GM12878 (cell line): ENCODE results near the gene TNIP3. TPM values are rescaled to one million over a fixed set of nuclear protein-coding genes. Genes with fewer than 3 reads are reported as not detected.

Experiments used
- ATAC-seq: fragments of 200-7000 bp; cut with Tn5 transposase; 3 replicates; pipeline ENCODE4 v1.9.1; 2020; ENCODE audit warnings: mild to moderate bottlenecking, moderate library complexity
- BruUV-seq: library from RNA; stranded (reverse); fragments of 400-500 nt; replicated peaks from 2 replicates; lab custom pipeline; 2021; lab: Mats Ljungman, UMichigan
- CTCF ChIA-PET: fragments of 300-600 bp; sonication (Branson Sonifier 250); formaldehyde crosslinking; extraction: SDS; loops from one replicate; lab custom pipeline; 2021; ENCODE audit warnings: inconsistent platforms; lab: Yijun Ruan, JAX
- POLR2A ChIA-PET: fragments of 350-600 bp; formaldehyde crosslinking; extraction: SDS; loops from one replicate; lab custom pipeline; 2021; ENCODE audit warnings: inconsistent platforms; lab: Charles Lee
- RAD21 ChIA-PET: fragments of 300-600 bp; sonication (Branson Sonifier 250); formaldehyde crosslinking; loops from one replicate; lab custom pipeline; 2023; ENCODE audit warnings: antibody characterized with exemption; ENCODE audit not compliant: unreplicated experiment; lab: Charles Lee
- SMC1A ChIA-PET: fragments of 300-600 bp; sonication (Branson Sonifier 250); formaldehyde crosslinking; loops from one replicate; lab custom pipeline; 2023; ENCODE audit not compliant: unreplicated experiment, uncharacterized antibody; lab: Charles Lee
- DNase-seq: peaks from one replicate; pipeline ENCODE4 v3.0.0-alpha.2; 2011; ENCODE audit warnings: low read depth, low spot score
- FAIRE-seq: peaks from 3 replicates; lab custom pipeline; 2011; peaks lifted over from hg19 to GRCh38; lab: Jason Lieb, UNC
- H2AFZ ChIP-seq: 2 replicates; pipeline ENCODE4 v1.6.0; 2011; ENCODE audit warnings: low read depth, low read length, control low read depth; ENCODE audit not compliant: control insufficient read depth
- H3K27ac ChIP-seq: 2 replicates; pipeline ENCODE4 v1.5.1; 2011; ENCODE audit warnings: control low read depth; ENCODE audit not compliant: control insufficient read depth, insufficient read depth
- H3K27me3 ChIP-seq, 2 experiments: replicated peaks in 1 of 2; 2 replicates each; pipeline versions ENCODE4 v1.6.0 to v1.6.1; 2011; ENCODE audit warnings: low read length in 1 of 2; ENCODE audit not compliant: control insufficient read depth in 2 of 2, insufficient read depth in 2 of 2
- H3K36me3 ChIP-seq, 2 experiments: 2 replicates each; pipeline ENCODE4 v1.5.1; 2011; ENCODE audit warnings: low read length in 1 of 2; ENCODE audit not compliant: control insufficient read depth in 2 of 2, insufficient read depth in 2 of 2
- H3K4me1 ChIP-seq: 2 replicates; pipeline ENCODE4 v1.6.1; 2011; ENCODE audit warnings: mild to moderate bottlenecking, low read length, moderate library complexity, mixed read lengths; ENCODE audit not compliant: control insufficient read depth, insufficient read depth
- H3K4me2 ChIP-seq: 2 replicates; pipeline ENCODE4 v1.6.0; 2011; ENCODE audit warnings: control low read depth; ENCODE audit not compliant: control insufficient read depth, insufficient read depth
- H3K4me3 ChIP-seq: fragments of 200-600 bp; sonication (generic); 2 replicates; pipeline ENCODE4 v1.5.1; 2016
- H3K79me2 ChIP-seq: 2 replicates; pipeline ENCODE4 v1.6.0; 2011; ENCODE audit warnings: low read length; ENCODE audit not compliant: control insufficient read depth, insufficient read depth
- H3K9ac ChIP-seq: 2 replicates; pipeline ENCODE4 v1.8.0; 2011; ENCODE audit warnings: low read length, control low read depth, mixed read lengths; ENCODE audit not compliant: control insufficient read depth, insufficient read depth
- H3K9me3 ChIP-seq: replicated peaks from 3 replicates; pipeline ENCODE4 v1.5.1; 2011; ENCODE audit warnings: mild to moderate bottlenecking, low read length; ENCODE audit not compliant: control insufficient read depth, insufficient read depth
- H4K20me1 ChIP-seq: 2 replicates; pipeline ENCODE4 v1.6.0; 2011; ENCODE audit not compliant: control insufficient read depth, insufficient read depth
- CHD4 ChIP-seq: fragments of 200-600 bp; sonication (generic); IDR thresholded peaks from 2 replicates; pipeline ENCODE4 v1.6.1; 2016; ENCODE audit warnings: mild to moderate bottlenecking
- HSF1 ChIP-seq: fragments of 150-350 bp; IDR thresholded peaks from 2 replicates; pipeline ENCODE4 v1.6.1; 2014; ENCODE audit warnings: mild to moderate bottlenecking, low read depth, low read length
- NKRF ChIP-seq: fragments of 450-650 bp; conservative IDR thresholded peaks from 2 replicates; pipeline ENCODE4 v1.6.1; 2017; ENCODE audit warnings: mild to moderate bottlenecking, moderate library complexity
- PKNOX1 ChIP-seq: fragments of 450-650 bp; IDR thresholded peaks from 2 replicates; pipeline ENCODE4 v1.6.1; 2016; ENCODE audit warnings: mild to moderate bottlenecking
- RBBP5 ChIP-seq: fragments of 200-600 bp; sonication (generic); conservative IDR thresholded peaks from 2 replicates; pipeline ENCODE4 v1.6.1; 2016
- YBX1 ChIP-seq: fragments of 450-650 bp; IDR thresholded peaks from 2 replicates; pipeline ENCODE4 v1.6.1; 2016; ENCODE audit warnings: antibody characterized with exemption
- WGBS: methylation state at CpG from one replicate; pipeline ENCODE4 v1.1.6; 2016; ENCODE audit warnings: low lambda C conversion rate; ENCODE audit not compliant: insufficient replicate concordance, insufficient coverage; ENCODE audit errors: missing lambda C conversion rate; 5-methylcytosine and 5-hydroxymethylcytosine counted together
- in situ Hi-C: fragments of 300-500 bp; cut with MboI; formaldehyde crosslinking; loops from 9 replicates; pipeline ENCODE4 v1.14.3; 2018; ENCODE audit warnings: mixed read lengths
- intact Hi-C: fragments of 100-400 bp; cut with micrococcal nuclease; formaldehyde crosslinking; loops from one replicate; pipeline ENCODE4 v1.14.2; 2022; ENCODE audit not compliant: unreplicated experiment
- polyA plus RNA-seq, 11 experiments: library from polyadenylated mRNA; depleted of rRNA in 4 of 11; unstranded in 6 of 11; stranded (reverse) in 5 of 11; fragments of >200 nt; fragmentation: Nextera tagmentation in 4 of 11; fragmentation: Illumina TruSeq in 1 of 11; extraction: Ambion mirVana in 4 of 11; extraction: Trizol in 1 of 11; gene quantifications; 1 replicate in 1 of 11; 2 replicates in 10 of 11; pipeline versions ENCODE4 v1.2.1 to v1.2.3, GENCODE V29; 2011 to 2016; ENCODE audit warnings: inconsistent platforms in 2 of 11, missing spikeins in 2 of 11, low read depth in 1 of 11
- total RNA-seq, 4 experiments: library from RNA; depleted of rRNA in 3 of 4; stranded (reverse); fragments of >200 nt in 3 of 4; fragmentation: Illumina TruSeq in 1 of 4; extraction: Trizol in 1 of 4; gene quantifications; 2 replicates each; pipeline versions ENCODE4 v1.2.1 to v1.2.3, GENCODE V29; 2013 to 2021

TNIP3 gene
- total and polyA plus RNA-seq, 10 of the 15 experiments (the other 5 are each of a cell fraction or from before 2014, with no cell fraction given): 0.21 to 1.4 (median 0.67) TPM

GRCh38 chr4:121100093-121100775 is 63.9 kb downstream of the TNIP3 start:
- CTCF ChIA-PET: interaction anchor here (0.8 to 1.3 kb wide), 3 partner anchors 8 to 945 kb away, joined by 3 to 4 read pairs (median 3); no protein-coding TSS in a partner anchor
- ATAC-seq (no peak), FAIRE-seq (no peak), DNase-seq (no peak)
- Histone ChIP-seq H3K27me3 (no peaks in the 10 kb centered on the region), H3K9ac (no peak overlapping the region), H3K79me2 (no peaks in the 10 kb centered on the region), H2AFZ (no peak overlapping the region), H4K20me1 (no peaks in the 10 kb centered on the region), H3K4me2 (no peak overlapping the region), H3K36me3 (no peaks in the 10 kb centered on the region), H3K9me3 (no peaks in the 10 kb centered on the region), H3K4me3 (no peak overlapping the region), H3K4me1 (no peaks in the 10 kb centered on the region), H3K27ac (no peak overlapping the region)
- intact Hi-C loops (no loop called here), in situ Hi-C loops (no loop called here)
- WGBS: 9% methylated on average over 2 of the region's 2 CpGs
- POLR2A ChIA-PET: interaction anchor here (0.5 kb wide), 1 partner anchor 430 kb away, joined by 3 read pairs; no protein-coding TSS in a partner anchor
- RAD21 ChIA-PET: no interaction called here
- TF ChIP-seq PKNOX1 (no peak), CHD4 (no peak), RBBP5 (no peak), HSF1 (no peak), NKRF (no peak), YBX1 (no peak)
- BruUV-seq: no TSS peak
- SMC1A ChIA-PET: interaction anchor here (0.7 kb wide), 1 partner anchor 947 kb away, joined by 3 read pairs; no protein-coding TSS in a partner anchor
